KMS-11 (cell line): ENCODE measurements around the gene MAP7.
"Not testable (repeated sequence)": the region's sequence is repeated elsewhere in the genome, so short reads cannot be mapped to it uniquely, and the experiment has no call there.

Source experiments
- H2AFZ ChIP-seq: fragments of 200-600 bp; sonication (generic); 2 replicates; pipeline ENCODE4 v1.6.1; 2016; ENCODE audit warnings: antibody characterized with exemption, mixed run types, low read depth
- H3K27ac ChIP-seq: fragments of 200-600 bp; sonication (generic); 2 replicates; pipeline ENCODE4 v1.6.1; 2016; ENCODE audit warnings: mild to moderate bottlenecking, mixed run types
- H3K27me3 ChIP-seq: fragments of 200-600 bp; sonication (generic); 2 replicates; pipeline ENCODE4 v1.6.1; 2017; ENCODE audit warnings: mild to moderate bottlenecking, low read depth, mixed run types, moderate library complexity; ENCODE audit not compliant: insufficient read depth
- H3K36me3 ChIP-seq: fragments of 200-600 bp; sonication (generic); 2 replicates; pipeline ENCODE4 v1.6.1; 2017; ENCODE audit warnings: mild to moderate bottlenecking, mixed run types; ENCODE audit not compliant: insufficient read depth
- H3K4me1 ChIP-seq: fragments of 200-600 bp; sonication (generic); 2 replicates; pipeline ENCODE4 v1.6.1; 2016; ENCODE audit warnings: mild to moderate bottlenecking, low read depth, mixed run types; ENCODE audit not compliant: poor library complexity, severe bottlenecking
- H3K4me2 ChIP-seq: fragments of 200-600 bp; sonication (generic); 2 replicates; pipeline ENCODE4 v1.7.0; 2016; ENCODE audit warnings: mild to moderate bottlenecking, mixed run types
- H3K4me3 ChIP-seq: fragments of 200-600 bp; sonication (generic); IDR thresholded peaks from 2 replicates; pipeline ENCODE4 v1.6.1; 2017; ENCODE audit warnings: low read depth, low read length, mixed read lengths; ENCODE audit not compliant: insufficient read depth
- H3K79me2 ChIP-seq: fragments of 200-600 bp; sonication (generic); 2 replicates; pipeline ENCODE4 v1.6.1; 2016; ENCODE audit warnings: low read depth, mixed run types; ENCODE audit not compliant: insufficient read depth
- H3K9ac ChIP-seq: fragments of 200-600 bp; sonication (generic); 2 replicates; pipeline ENCODE4 v1.6.1; 2016; ENCODE audit warnings: mild to moderate bottlenecking, mixed run types
- H4K20me1 ChIP-seq: fragments of 200-600 bp; sonication (generic); 2 replicates; pipeline ENCODE4 v1.6.1; 2016; ENCODE audit warnings: mild to moderate bottlenecking, mixed run types; ENCODE audit not compliant: insufficient read depth
- CTCF ChIP-seq: fragments of 200-600 bp; sonication (generic); conservative IDR thresholded peaks from 2 replicates; pipeline ENCODE4 v1.6.1; 2017; ENCODE audit warnings: low read depth, mild to moderate bottlenecking, antibody characterized with exemption, low read length, moderate library complexity, mixed read lengths

Gene MAP7

GRCh38 chr6:136593748-136594490 lies 43.7 kb upstream of the MAP7 start:
- Histone ChIP-seq H3K36me3 (no peaks in the 10 kb centered on the region), H3K4me1 (peaks cover 11% of the 10 kb centered on the region), H3K4me2 (no peak overlapping the region), H3K79me2 (no peaks in the 10 kb centered on the region), H3K27ac (no peak overlapping the region), H4K20me1 (no peaks in the 10 kb centered on the region), H2AFZ (no peak overlapping the region), H3K4me3 (no peak overlapping the region), H3K9ac (no peak overlapping the region), H3K27me3 (no peaks in the 10 kb centered on the region)
- TF ChIP-seq CTCF, result no peak

- Histone ChIP-seq H3K4me2 (no peak overlapping the region), H3K27me3 (no peaks in the 10 kb centered on the region), H3K27ac (no peak overlapping the region), H3K9ac (no peak overlapping the region), H4K20me1 (no peaks in the 10 kb centered on the region), H3K4me1 (peaks cover 11% of the 10 kb centered on the region), H2AFZ (no peak overlapping the region), H3K79me2 (no peaks in the 10 kb centered on the region), H3K4me3 (no peak overlapping the region), H3K36me3 (no peaks in the 10 kb centered on the region)
- no peak for TF ChIP-seq CTCF
These were observed 42.9 kb upstream of the MAP7 start for GRCh38 chr6:136592930-136593673.

GRCh38 chr6:136591617-136592016 lies 41.4 kb upstream of the MAP7 start:
- no peak for TF ChIP-seq CTCF
- H3K27me3 ChIP-seq, result no peaks in the 10 kb centered on the region
- no peaks in the 10 kb centered on the region for H3K79me2 ChIP-seq
- H3K4me1 ChIP-seq, result peaks cover 11% of the 10 kb centered on the region
- no peaks in the 10 kb centered on the region for H4K20me1 ChIP-seq
- no peak overlapping the region for H3K4me3 ChIP-seq
- no peaks in the 10 kb centered on the region for H3K36me3 ChIP-seq
- no peak overlapping the region for H3K9ac ChIP-seq
- no peak overlapping the region for H2AFZ ChIP-seq
- no peak overlapping the region for H3K4me2 ChIP-seq
- H3K27ac ChIP-seq, result no peak overlapping the region

GRCh38 chr6:136590846-136591245 lies 40.6 kb upstream of the MAP7 start:
- H4K20me1 ChIP-seq, H2AFZ ChIP-seq, H3K79me2 ChIP-seq, H3K4me3 ChIP-seq, H3K4me2 ChIP-seq, H3K36me3 ChIP-seq, H3K27me3 ChIP-seq, H3K27ac ChIP-seq, H3K9ac ChIP-seq: not testable (repeated sequence)
- H3K4me1 ChIP-seq, result peaks cover 11% of the 10 kb centered on the region

- H3K27me3 ChIP-seq, result no peaks in the 10 kb centered on the region
- H3K4me3 ChIP-seq, result no peak overlapping the region
- no peak overlapping the region for H3K27ac ChIP-seq
- H3K36me3 ChIP-seq, result no peaks in the 10 kb centered on the region
- no peak overlapping the region for H3K9ac ChIP-seq
- H3K4me2 ChIP-seq, result no peak overlapping the region
- no peaks in the 10 kb centered on the region for H3K4me1 ChIP-seq
- no peak overlapping the region for H2AFZ ChIP-seq
- no peak for TF ChIP-seq CTCF
- no peaks in the 10 kb centered on the region for H3K79me2 ChIP-seq
- no peaks in the 10 kb centered on the region for H4K20me1 ChIP-seq
These were observed 37.3 kb upstream of the MAP7 start for GRCh38 chr6:136587527-136587926.
